IPS-15b (cell line): ENCODE data around the gene CMSS1.

Experiments
- H3K27me3 ChIP-seq: one replicate; pipeline ENCODE4 v1.6.1; 2013; ENCODE audit warnings: low read length; ENCODE audit not compliant: control insufficient read depth, insufficient read depth
- H3K36me3 ChIP-seq: one replicate; pipeline ENCODE4 v1.6.1; 2013; ENCODE audit warnings: low read length; ENCODE audit not compliant: control insufficient read depth, insufficient read depth
- H3K4me1 ChIP-seq: one replicate; pipeline ENCODE4 v1.6.1; 2013; ENCODE audit warnings: mild to moderate bottlenecking, low read length; ENCODE audit not compliant: control insufficient read depth, insufficient read depth
- H3K4me3 ChIP-seq: one replicate; pipeline ENCODE4 v1.5.1; 2013; ENCODE audit warnings: low read depth, low read length
- H3K9ac ChIP-seq: one replicate; pipeline ENCODE4 v1.6.1; 2013; ENCODE audit warnings: low read depth, mild to moderate bottlenecking, low read length
- H3K9me3 ChIP-seq: one replicate; pipeline ENCODE4 v1.6.1; 2013; ENCODE audit warnings: mild to moderate bottlenecking, low read length; ENCODE audit not compliant: control insufficient read depth, insufficient read depth

Gene CMSS1

GRCh38 chr3:100032243-100032642 is 214.6 kb downstream of the CMSS1 start:
- no peaks in the 10 kb centered on the region for H3K9me3 ChIP-seq
- H3K9ac ChIP-seq, result no peak overlapping the region
- no peak overlapping the region for H3K4me3 ChIP-seq
- H3K4me1 ChIP-seq, result peaks cover 3% of the 10 kb centered on the region
- no peaks in the 10 kb centered on the region for H3K36me3 ChIP-seq
- H3K27me3 ChIP-seq, result no peaks in the 10 kb centered on the region

GRCh38 chr3:100033184-100033583 is 215.5 kb downstream of the CMSS1 start:
- H3K9ac ChIP-seq, result no peak overlapping the region
- no peaks in the 10 kb centered on the region for H3K36me3 ChIP-seq
- H3K9me3 ChIP-seq, result no peaks in the 10 kb centered on the region
- no peak overlapping the region for H3K4me3 ChIP-seq
- peaks cover 3% of the 10 kb centered on the region for H3K4me1 ChIP-seq
- no peaks in the 10 kb centered on the region for H3K27me3 ChIP-seq

- Histone ChIP-seq H3K36me3 (no peaks in the 10 kb centered on the region), H3K4me3 (no peak overlapping the region), H3K9ac (no peak overlapping the region), H3K9me3 (no peaks in the 10 kb centered on the region), H3K4me1 (peaks cover 3% of the 10 kb centered on the region), H3K27me3 (no peaks in the 10 kb centered on the region)
Measured at GRCh38 chr3:100033903-100034471, 216.3 kb downstream of the CMSS1 start.

DNA sequence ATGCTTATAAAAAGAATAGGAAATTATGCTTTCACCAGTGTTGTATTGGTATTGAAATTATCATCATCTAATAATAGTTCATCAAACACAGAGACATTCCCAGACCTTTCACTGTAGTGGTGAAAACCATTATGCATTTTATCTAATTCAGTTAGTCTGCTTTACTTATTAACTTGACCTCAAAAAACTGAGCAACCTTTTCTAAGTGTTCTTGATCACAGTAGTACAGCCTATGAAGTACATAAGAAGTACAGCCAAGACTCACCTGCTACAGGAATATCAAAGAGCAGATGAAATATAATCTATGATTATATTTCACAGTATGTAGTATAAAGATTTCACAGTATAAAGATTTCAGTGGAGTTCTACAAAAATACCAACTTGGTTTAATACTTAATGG is 221.4 kb downstream of the CMSS1 start:
- Histone ChIP-seq H3K27me3 (no peaks in the 10 kb centered on the region), H3K36me3 (no peaks in the 10 kb centered on the region), H3K9ac (no peak overlapping the region), H3K4me3 (no peak overlapping the region), H3K4me1 (peaks cover 8% of the 10 kb centered on the region), H3K9me3 (no peaks in the 10 kb centered on the region)

DNA sequence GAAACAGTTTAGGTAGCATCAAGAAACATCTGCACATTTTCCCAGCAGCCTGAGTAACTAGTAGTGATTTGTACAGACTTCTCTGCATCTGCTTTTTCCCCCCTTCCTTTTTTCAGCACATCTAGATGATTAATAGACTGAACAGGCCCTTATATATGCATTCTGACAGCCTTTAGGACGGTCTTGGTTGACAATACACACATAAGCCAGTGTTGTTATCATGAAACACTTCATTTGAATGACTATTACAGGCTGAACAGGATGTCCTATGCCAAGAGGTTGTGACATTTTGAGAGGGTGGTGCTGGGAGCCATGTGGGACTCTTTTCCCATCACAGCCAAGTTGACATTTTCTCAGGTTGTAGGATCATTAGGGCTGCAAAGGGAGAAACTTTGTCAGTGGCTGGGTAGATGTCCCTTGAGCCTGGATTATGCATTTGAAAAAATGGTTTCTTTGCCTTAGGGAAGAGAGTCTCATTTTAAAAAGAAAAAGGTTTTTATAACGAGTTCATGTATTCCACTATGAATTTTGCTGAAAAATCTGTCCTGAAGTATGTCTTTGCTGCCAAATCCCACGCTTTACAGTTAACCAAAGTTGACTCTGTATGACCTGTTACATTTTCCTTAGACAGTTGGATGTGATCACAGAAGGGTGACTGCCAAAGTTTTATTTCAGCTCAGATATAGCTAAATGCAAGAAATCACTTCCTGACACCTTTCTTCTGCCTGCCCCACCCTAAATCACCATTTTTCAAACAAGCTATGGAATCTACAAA is 223.0 kb downstream of the CMSS1 start:
- Histone ChIP-seq H3K27me3 (no peaks in the 10 kb centered on the region), H3K4me1 (peaks cover 10% of the 10 kb centered on the region), H3K9ac (no peak overlapping the region), H3K9me3 (no peaks in the 10 kb centered on the region), H3K36me3 (no peaks in the 10 kb centered on the region), H3K4me3 (no peak overlapping the region)

DNA sequence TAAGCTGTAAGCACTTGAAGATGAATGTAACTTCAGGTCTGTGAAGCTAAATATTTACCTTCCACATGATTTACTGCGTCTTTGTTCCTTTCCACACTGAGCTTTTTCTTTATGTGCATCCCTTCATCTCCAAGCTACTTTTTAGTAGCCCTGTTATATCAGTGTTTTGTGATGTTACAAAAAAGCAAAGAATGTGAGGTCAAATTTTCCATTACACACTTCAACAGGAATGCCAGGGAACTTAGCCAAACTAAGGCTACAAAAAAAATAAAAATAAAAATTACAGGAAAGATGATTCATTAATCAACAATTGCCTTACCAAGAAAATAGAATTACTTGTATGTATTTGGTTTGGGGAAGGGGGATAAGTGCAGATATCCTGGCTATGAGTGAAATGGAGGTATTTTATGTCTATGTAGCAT is 223.7 kb downstream of the CMSS1 start:
- H3K36me3 ChIP-seq, result no peaks in the 10 kb centered on the region
- H3K9me3 ChIP-seq, result no peaks in the 10 kb centered on the region
- peaks cover 14% of the 10 kb centered on the region for H3K4me1 ChIP-seq
- no peak overlapping the region for H3K4me3 ChIP-seq
- no peaks in the 10 kb centered on the region for H3K27me3 ChIP-seq
- H3K9ac ChIP-seq, result no peak overlapping the region

- no peaks in the 10 kb centered on the region for H3K27me3 ChIP-seq
- no peaks in the 10 kb centered on the region for H3K9me3 ChIP-seq
- H3K4me3 ChIP-seq, result no peak overlapping the region
- peaks cover 13% of the 10 kb centered on the region for H3K4me1 ChIP-seq
- no peak overlapping the region for H3K9ac ChIP-seq
- H3K36me3 ChIP-seq, result no peaks in the 10 kb centered on the region
Measured at GRCh38 chr3:100042166-100042981, 224.7 kb downstream of the CMSS1 start.

DNA sequence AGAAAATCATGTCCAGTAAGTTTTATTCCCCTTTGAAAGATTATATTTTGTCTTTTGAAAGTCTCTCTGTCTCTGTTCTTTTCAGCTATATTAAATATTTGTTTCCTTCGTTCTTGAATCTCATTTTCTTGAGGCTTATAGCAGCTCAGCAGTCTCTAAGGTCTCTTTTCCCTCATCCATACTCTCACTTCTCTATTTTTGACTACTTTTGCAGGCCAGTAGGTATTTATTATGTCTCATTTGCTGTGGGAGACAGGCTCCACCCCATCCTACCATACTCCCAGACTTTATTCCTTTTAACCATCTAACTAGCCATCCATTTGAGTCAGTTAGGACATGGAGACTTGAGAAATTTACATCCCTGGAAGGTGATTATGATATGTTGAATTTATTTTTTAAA is 225.6 kb downstream of the CMSS1 start:
- Histone ChIP-seq H3K4me1 (peaks cover 18% of the 10 kb centered on the region), H3K9ac (no peak overlapping the region), H3K36me3 (no peaks in the 10 kb centered on the region), H3K27me3 (no peaks in the 10 kb centered on the region), H3K9me3 (no peaks in the 10 kb centered on the region), H3K4me3 (no peak overlapping the region)

DNA sequence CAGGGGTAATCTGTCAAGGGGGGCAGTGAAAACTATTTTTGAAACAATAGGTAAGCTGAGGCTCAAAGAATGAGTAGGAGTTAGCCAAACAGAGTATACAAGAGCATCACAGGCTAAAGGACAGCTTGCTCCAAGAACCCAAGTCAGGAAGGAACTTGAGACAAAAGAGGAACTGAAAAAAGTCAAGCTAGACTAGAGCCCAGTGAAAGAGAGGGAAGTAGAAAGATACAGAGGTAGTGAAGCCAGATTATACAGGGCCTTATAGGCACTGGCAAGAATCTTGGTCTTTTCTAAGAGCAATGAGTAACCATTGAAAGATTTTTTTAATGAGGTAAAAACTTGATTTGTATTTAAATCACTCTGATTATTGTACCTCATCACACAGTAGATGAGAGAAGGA is 226.7 kb downstream of the CMSS1 start:
- Histone ChIP-seq H3K9me3 (no peaks in the 10 kb centered on the region), H3K4me3 (no peak overlapping the region), H3K36me3 (no peaks in the 10 kb centered on the region), H3K4me1 (peaks cover 18% of the 10 kb centered on the region), H3K27me3 (no peaks in the 10 kb centered on the region), H3K9ac (no peak overlapping the region)

DNA sequence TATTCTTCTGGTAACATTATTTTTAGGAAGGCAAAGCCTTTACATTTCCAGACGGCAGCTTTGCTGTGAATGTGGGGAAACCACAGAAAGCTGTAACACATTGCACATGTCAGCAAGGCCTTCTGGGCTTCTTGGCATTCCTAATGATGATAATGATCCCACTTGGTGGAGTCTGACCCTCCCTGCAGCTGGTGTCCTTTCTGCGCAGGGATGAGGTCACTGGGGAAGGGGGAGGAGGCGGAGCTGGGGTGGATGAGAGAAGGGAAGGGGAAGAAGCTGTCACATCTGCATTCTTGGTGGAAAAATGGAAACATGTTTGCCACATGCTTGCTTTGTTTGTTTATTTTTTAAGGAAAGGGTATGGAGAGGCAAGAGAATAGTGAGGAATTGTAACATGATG is 228.0 kb downstream of the CMSS1 start:
- Histone ChIP-seq H3K9me3 (no peaks in the 10 kb centered on the region), H3K4me3 (no peak overlapping the region), H3K36me3 (no peaks in the 10 kb centered on the region), H3K27me3 (no peaks in the 10 kb centered on the region), H3K9ac (no peak overlapping the region), H3K4me1 (peaks cover 18% of the 10 kb centered on the region)

DNA sequence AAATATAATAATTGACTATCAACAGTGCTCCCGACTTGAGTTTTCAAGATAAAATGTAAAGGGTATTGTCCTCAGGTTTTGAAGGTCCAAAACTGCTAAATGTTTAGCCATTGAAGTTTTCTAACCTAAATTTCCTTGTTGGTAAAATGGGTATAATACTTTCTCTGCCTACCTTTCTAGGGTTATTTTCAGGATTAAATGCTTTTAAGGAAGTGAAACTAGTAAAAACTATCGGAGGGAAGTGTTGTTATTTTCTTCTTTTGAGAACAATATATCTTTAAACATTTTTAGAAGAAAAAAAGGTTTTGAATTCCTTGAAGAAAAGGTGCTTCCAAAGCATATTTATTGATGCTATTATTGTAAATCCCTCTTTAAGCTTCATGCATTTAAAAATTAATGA is 229.3 kb downstream of the CMSS1 start:
- H3K9ac ChIP-seq, result no peak overlapping the region
- no peaks in the 10 kb centered on the region for H3K9me3 ChIP-seq
- no peak overlapping the region for H3K4me3 ChIP-seq
- H3K36me3 ChIP-seq, result no peaks in the 10 kb centered on the region
- no peaks in the 10 kb centered on the region for H3K27me3 ChIP-seq
- peaks cover 18% of the 10 kb centered on the region for H3K4me1 ChIP-seq
